Stimulated activated CD8-positive, alpha-beta memory T cell treated with anti-CD3 and anti-CD28 coated beads, Interleukin-4, amount 100 ng/mL, for 1 hour (primary cell): Measurements from ENCODE around the gene AREG.

ENCODE experiments used
- DNase-seq, 2 donors: peaks; one replicate each; pipeline ENCODE4 v3.0.0-alpha.2; 2020; ENCODE audit warnings: low read depth in 2 of 2, low spot score in 1 of 2

Gene AREG

DNA sequence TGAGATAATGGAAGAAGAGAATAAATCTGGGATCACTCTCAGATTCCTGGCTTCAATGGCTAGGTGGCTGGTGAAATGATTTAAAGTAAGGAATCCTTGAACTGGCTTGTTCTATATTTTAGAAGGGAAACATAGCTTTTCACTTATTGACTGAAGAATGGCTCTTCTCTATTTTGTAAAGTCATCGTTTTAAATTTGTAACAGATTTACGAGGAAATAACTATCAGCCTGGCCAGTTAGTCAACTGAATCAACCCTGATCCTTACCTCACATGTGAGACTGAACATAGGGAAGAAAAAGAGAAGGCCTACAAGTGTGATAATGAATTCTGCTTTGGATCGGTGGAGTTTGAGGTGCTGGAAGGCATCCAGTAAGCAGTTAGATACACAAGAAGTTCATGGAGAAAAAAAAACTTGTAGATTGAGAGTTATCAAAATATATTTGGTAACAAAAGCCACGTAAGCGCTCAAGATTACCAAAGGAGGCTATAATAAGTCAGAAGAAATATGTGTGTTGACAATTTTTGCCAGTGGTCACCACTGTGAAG, 12.0 kb downstream of the AREG start:
- DNase-seq, result no peak

DNA sequence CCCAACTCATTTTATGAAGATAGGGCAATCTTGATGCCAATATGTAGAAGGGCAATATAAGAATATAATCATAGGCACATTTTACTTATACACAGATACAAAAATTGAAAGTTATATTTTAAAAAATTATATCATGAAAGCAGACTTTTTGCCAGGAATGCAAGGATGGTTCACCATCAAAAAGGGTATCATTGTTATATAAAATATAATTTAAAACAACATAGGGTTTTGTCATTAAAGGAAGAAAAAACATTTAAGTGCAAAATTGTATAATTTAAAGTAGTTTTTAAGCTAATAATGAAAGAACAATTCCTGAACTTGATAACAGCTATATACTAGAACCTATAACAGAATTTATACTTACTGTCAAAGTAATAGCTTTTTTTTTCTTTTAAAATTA, 15.9 kb downstream of the AREG start:
- DNase-seq, result no peak

DNA sequence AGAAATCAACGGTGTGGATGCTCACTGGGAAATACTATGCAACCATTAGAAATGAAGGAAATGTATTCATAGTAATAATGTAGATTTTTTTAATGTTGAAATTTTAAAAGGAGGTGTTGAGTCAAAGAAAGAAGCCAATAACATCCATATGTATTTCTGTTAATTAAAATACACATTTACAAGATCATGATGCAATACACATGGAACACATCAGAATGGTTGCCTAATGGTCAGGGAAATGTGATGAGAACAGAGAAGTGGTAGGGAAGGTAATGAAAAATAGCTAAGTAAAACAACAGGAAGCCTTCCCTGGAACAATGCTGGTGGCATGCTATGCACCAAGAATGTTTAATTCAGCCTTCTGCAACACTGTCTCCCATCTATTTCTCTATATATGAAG, 18.2 kb downstream of the AREG start:
- DNase-seq, result no peak

- DNase-seq, result no peak
Measured at GRCh38 chr4:74464291-74464690, 19.4 kb downstream of the AREG start.

DNA sequence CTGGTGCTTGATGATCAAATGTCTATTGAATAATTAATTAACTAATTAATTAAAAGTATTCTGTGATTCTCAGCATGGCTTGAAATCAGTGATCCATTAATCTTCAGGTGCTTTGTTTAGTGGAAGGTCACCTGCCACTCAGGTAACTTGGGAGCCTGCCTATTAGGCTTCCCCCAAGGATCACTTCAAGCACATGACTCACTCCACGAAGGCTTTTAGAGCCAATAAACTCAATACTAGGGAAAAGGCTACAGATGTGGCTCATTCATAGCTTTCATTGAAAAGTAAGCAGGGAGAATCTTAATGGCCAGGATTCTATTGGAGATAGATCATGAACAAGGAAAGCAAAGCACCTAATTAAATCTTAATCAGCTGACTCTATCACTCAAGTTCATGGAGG, 21.3 kb downstream of the AREG start:
- DNase-seq, result no peak

- DNase-seq, result no peak
Measured at GRCh38 chr4:74471264-74471663, 26.3 kb downstream of the AREG start.

DNA sequence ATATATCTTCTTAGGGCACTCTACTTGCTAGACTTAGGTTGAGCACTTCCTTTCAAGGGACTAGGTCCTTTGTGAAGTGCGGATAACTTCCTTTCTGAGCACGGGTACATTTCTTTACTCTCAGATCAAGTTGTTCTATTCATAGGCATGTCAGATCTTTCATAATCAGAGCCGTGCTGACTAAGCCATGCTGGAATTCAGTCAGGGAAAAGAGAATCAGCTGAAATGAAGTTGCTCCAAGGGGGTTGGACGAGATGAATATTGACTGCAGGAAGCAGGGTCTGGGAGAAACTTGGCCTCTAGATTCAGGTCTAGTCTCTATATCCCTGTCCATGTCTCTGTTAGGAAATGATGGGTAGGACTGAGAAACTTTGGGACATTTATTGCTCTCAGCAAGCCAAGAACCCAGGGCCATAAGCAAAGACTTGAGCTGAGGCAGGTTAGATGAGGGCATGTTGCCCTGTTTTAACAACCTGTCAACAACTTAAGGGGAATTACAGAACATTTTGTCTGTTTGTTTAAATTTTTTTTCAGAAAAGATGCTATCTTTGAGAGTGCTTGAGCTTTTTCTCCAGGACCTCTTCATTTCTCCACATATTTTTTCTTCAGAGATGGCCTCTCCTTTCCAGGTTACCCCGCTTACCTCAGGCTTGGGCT, 28.3 kb downstream of the AREG start:
- DNase-seq, result no peak

GRCh38 chr4:74474345-74475090, 29.6 kb downstream of the AREG start:
- no peak for DNase-seq

DNA sequence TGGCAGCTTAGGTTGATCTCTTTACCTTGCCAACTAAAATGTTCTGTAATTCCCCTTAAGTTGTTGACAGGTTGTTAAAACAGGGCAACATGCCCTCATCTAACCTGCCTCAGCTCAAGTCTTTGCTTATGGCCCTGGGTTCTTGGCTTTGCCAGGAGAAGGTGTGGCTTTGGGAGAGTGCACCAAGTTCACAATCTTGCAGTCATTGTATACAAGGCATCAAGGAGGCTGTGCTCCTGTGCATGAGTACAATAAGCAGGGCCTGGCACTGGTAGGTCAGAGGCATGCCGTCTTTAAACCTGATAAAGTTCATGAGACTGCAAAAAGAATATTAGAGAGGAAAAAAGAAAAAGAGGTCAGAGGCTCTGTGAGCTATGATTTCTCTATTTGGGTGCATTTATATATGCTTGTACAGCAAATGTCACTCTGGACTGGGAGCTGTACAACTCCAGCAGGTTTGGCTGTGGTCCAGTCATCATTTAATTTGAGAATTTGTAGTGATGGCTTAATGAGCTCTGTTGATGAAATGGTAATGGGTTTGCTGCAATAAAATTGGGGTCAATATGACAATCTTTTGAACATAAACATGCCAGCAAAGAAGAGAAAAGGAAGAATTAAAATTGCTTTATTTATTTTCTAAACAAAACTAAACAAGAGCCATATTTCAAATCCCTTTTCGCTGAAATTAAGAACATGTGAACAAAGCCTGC, 30.3 kb downstream of the AREG start:
- no peak for DNase-seq

DNA sequence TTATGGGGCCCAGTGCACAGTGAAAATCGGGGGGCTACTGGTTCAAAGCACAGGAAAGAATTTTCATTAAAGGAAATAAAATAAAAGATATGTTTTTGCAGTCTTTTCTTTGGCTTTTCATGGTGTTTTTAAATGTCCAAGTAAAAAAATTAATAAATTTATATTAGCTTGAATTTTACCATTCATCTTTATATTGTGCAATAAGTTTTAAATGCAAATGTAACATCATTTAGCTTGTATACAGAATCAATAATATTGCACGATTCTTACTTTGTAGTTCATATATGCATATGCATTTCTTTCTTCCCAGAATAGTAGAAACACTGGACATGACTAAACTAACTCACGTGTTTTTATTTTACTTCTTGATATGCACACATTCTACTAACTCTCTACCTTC, 31.0 kb downstream of the AREG start:
- DNase-seq, result no peak

- DNase-seq, result no peak
Measured at GRCh38 chr4:74479009-74479408, 34.1 kb downstream of the AREG start.

GRCh38 chr4:74480267-74480666, 35.3 kb downstream of the AREG start:
- DNase-seq, result no peak

DNA sequence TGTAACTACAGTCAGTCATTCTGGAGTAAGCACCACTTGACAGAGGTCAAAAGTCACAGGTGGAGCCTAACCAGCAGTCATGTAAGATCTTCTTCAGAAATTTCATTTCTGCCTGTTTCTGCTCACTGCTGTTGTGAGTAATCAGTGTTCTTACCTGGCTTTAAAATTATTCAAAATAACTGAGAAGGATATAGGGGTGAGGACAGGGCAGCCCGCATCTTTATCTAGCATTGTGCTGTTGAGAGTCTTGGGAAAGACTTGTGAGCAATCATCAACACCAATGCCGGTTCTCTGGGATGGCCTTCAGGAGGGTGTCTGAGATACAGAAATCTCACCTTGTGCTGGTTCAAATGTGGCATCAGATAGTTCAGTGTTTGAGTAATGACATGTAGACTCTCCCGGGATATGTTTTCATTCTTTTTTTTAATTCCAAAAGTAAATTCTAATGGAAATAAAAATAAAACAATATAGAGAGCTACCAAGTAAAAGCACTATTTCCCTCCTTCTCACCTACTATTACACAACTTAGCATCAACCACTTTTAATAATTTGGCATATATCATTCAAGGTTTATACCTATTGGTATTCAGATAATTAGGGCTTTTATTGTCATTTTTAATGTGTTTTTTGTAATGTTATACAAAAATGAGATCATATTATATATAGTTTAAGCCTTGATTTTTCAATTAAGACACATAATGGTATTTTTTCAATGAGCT, 37.1 kb downstream of the AREG start:
- no peak for DNase-seq

DNA sequence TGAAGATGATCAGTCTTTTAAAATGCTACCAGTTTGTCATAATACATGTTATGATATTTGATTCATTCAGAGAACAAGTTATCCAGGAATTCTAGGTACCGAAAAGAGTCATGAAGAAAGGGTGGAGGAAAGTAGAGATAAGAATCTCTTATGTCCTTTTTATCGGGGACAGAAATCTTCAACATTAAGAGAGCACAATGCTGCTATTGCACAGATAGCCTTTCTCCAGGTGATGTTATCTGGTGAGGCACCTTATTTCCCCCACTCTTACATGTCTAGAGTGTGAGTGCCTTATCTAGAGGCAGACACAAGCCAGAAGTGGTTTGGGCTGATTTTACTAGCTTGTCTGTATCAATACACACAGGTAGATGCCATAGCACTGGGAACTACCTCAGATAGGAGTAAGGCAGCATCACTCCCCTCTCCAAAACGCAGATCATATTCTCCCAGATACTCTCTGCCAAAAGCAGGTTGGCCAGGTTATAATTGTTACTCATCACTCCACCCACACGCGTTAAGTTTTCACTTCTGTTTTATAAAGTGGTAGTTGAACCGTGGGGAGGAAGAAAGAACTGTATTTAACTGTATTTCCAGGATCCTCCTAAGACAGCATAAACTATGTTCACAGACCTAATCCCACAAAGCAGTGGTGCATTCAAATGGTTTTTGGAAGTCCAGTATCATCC, 38.4 kb downstream of the AREG start:
- DNase-seq, result no peak

GRCh38 chr4:74486905-74487304, 42.0 kb downstream of the AREG start:
- DNase-seq, result no peak

GRCh38 chr4:74487771-74488170, 42.8 kb downstream of the AREG start:
- DNase-seq, result no peak

GRCh38 chr4:74490736-74491135, 45.8 kb downstream of the AREG start:
- no peak for DNase-seq

GRCh38 chr4:74499986-74500781, 55.2 kb downstream of the AREG start:
- DNase-seq, result no peak

- no peak for DNase-seq
Measured at GRCh38 chr4:74501579-74501978, 56.6 kb downstream of the AREG start.

- DNase-seq, result no peak
Measured at GRCh38 chr4:74503580-74503979, 58.6 kb downstream of the AREG start.
